Cardiac muscle cell (in vitro differentiated cells and primary cell): ENCODE results near the gene RTL9. TPM values are rescaled to one million over a fixed set of nuclear protein-coding genes. Genes with fewer than 3 reads are reported as not detected.
A peak's percentile ranks its signal among the peaks of the same experiment; 100 is the strongest.

Source experiments
- DNase-seq, 2 donors: peaks; one replicate each; pipeline versions ENCODE4 v3.0.0 to v3.0.0-alpha.2; 2010 to 2017; ENCODE audit warnings: low read depth in 1 of 2, low spot score in 1 of 2
- H3K27ac ChIP-seq: fragments of 200-600 bp; sonication (generic); 2 replicates; pipeline ENCODE4 v1.5.1; 2016
- H3K27me3 ChIP-seq: fragments of 200-600 bp; sonication (generic); 2 replicates; pipeline ENCODE4 v1.6.0; 2016; ENCODE audit warnings: control low read depth
- H3K36me3 ChIP-seq: fragments of 200-600 bp; sonication (generic); 2 replicates; pipeline ENCODE4 v1.5.1; 2016; ENCODE audit warnings: control low read depth
- H3K4me1 ChIP-seq: fragments of 200-600 bp; sonication (generic); 2 replicates; pipeline ENCODE4 v1.8.1; 2017; ENCODE audit warnings: low read depth, mild to moderate bottlenecking, mixed run types
- H3K4me3 ChIP-seq: fragments of 200-600 bp; sonication (generic); 2 replicates; pipeline ENCODE4 v1.5.1; 2016; ENCODE audit warnings: mild to moderate bottlenecking
- H3K9me3 ChIP-seq: fragments of 200-600 bp; sonication (generic); 2 replicates; pipeline ENCODE4 v1.5.1; 2017; ENCODE audit warnings: low read depth, mild to moderate bottlenecking, control low read depth
- polyA plus RNA-seq: library from polyadenylated mRNA; unstranded; fragments of >200 nt; fragmentation: Nextera tagmentation; extraction: Ambion mirVana; gene quantifications from 2 replicates; pipeline ENCODE4 v1.2.1, GENCODE V29; 2016
- total RNA-seq: library from RNA; depleted of rRNA; stranded (reverse); fragments of >200 nt; gene quantifications from 2 replicates; pipeline ENCODE4 v1.2.3, GENCODE V29; 2016
- TF ChIP-seq, protein P1 (sequence below): IDR thresholded peaks from 2 replicates; pipeline ENCODE4 v1.5.1; 2012; ENCODE audit warnings: low read depth, mild to moderate bottlenecking, low read length

The RTL9 gene
- total and polyA plus RNA-seq, 2 experiments from 2014 or later = 0.88 to 1.4 TPM

DNA sequence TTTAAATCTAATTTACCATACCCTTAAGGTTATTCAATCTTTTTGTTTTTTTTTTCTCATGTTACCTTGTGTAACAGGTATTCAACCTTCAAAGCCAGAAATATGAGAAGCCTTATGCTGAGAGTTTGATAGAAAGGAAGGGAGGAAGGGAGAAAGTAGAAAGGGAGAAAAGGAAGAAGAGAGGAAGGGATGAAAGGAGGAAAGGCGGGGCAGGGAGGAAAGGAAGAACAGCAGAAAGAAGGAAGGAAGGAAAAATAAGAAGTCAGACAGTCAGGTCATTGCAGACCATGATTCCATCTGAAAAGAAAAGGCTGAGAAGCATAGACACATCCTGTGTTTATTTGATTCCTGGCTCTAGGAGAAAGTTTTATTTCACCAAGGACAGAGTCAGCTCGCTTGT, 30.9 kb downstream of the RTL9 start:
- Histone ChIP-seq H3K9me3 (no peaks in the 10 kb centered on the region), H3K4me3 (no peak overlapping the region), H3K27me3 (no peaks in the 10 kb centered on the region), H3K36me3 (no peaks in the 10 kb centered on the region), H3K27ac (no peak overlapping the region), H3K4me1 (no peaks in the 10 kb centered on the region)
- TF ChIP-seq, protein P1, sequence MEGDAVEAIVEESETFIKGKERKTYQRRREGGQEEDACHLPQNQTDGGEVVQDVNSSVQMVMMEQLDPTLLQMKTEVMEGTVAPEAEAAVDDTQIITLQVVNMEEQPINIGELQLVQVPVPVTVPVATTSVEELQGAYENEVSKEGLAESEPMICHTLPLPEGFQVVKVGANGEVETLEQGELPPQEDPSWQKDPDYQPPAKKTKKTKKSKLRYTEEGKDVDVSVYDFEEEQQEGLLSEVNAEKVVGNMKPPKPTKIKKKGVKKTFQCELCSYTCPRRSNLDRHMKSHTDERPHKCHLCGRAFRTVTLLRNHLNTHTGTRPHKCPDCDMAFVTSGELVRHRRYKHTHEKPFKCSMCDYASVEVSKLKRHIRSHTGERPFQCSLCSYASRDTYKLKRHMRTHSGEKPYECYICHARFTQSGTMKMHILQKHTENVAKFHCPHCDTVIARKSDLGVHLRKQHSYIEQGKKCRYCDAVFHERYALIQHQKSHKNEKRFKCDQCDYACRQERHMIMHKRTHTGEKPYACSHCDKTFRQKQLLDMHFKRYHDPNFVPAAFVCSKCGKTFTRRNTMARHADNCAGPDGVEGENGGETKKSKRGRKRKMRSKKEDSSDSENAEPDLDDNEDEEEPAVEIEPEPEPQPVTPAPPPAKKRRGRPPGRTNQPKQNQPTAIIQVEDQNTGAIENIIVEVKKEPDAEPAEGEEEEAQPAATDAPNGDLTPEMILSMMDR = no peak
- no peak for DNase-seq

DNA sequence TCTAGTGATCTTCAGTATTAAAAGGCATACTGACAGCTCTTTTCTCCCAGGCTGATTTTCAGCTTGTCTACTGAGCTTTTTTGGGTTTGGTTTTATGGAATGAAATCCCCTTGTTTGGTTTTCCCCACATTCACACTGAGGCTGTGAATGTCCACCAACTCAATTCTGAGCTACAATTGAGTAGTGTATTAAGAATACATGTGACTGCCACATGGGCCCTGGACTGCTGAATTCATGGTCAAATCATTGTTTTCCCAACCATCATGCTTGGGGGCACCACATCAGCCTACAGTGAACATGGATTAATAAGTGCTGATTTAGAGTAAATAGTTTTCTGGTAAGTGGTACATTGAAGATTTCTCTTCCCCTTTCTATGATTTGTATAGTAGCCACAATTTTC, 32.4 kb downstream of the RTL9 start:
- H3K4me1 ChIP-seq = no peaks in the 10 kb centered on the region
- no peak overlapping the region for H3K4me3 ChIP-seq
- no peaks in the 10 kb centered on the region for H3K27me3 ChIP-seq
- no peak for DNase-seq
- no peaks in the 10 kb centered on the region for H3K9me3 ChIP-seq
- H3K27ac ChIP-seq = no peak overlapping the region
- H3K36me3 ChIP-seq = no peaks in the 10 kb centered on the region
- TF ChIP-seq, protein P1 = no peak

DNA sequence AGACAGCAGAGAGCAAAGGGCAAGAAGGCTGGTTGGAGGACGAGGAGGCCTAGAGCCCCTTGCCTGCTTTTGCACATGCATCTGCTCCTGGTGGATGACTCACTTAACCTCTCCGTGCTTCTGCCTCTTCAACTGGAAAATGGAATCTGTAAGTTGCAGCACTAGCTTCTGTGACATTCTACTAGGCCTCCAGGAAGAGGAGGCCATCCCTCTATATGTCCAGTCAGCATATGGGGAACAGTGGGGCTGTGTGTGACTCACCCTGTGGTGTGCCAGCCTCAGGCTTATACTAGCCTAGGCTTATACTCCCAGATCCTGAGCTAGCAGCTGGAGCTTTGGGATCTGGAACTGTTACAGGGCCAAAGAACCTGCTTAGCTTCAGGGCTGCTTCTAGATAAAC, 36.0 kb downstream of the RTL9 start:
- peak in 1 of 2 donors; percentile 47 for DNase-seq
- H3K9me3 ChIP-seq = no peaks in the 10 kb centered on the region
- no peak overlapping the region for H3K27ac ChIP-seq
- TF ChIP-seq, protein P1 = no peak
- no peaks in the 10 kb centered on the region for H3K4me1 ChIP-seq
- H3K27me3 ChIP-seq = no peaks in the 10 kb centered on the region
- no peaks in the 10 kb centered on the region for H3K36me3 ChIP-seq
- no peak overlapping the region for H3K4me3 ChIP-seq

DNA sequence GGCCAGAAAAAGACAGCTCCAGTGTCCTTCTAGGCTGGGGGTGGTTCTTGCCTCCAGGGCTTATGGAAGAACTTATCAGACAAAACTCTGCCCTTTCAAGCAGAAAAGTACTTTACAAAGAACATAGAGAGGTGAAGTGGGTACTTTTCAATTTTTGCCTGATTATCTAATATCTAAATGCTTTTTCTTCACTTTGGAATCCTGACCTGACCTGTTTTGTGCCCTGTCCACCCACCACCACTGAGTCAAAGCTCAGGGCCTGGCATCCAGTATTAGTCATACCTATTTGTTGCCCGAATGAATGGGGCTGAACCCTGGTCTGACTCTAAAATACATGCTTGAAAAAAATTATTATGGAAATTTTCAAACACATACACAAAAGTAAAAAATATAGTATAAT, 37.2 kb downstream of the RTL9 start:
- no peak for DNase-seq
- H3K27me3 ChIP-seq = no peaks in the 10 kb centered on the region
- H3K27ac ChIP-seq = no peak overlapping the region
- H3K4me3 ChIP-seq = no peak overlapping the region
- no peaks in the 10 kb centered on the region for H3K36me3 ChIP-seq
- no peaks in the 10 kb centered on the region for H3K9me3 ChIP-seq
- TF ChIP-seq, protein P1 = no peak
- no peaks in the 10 kb centered on the region for H3K4me1 ChIP-seq

DNA sequence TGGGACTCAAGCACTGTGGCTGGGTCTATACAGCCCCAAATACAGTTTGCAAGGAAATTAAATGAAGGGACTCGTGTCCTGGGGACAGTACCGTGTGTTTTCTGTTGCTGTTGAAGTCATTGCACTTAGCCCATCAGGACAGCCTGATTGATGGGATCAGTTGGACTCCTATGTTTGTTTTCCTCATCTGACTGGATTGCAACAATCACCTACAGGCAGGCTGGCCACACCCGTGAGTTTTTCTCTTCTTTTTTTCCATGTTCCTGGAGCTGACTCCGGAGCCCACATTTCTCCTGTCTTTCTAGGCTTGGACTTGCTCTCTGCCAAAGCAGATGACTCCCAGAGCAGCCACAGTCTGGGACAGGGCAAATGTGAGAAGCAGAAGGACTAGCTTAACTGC, 38.1 kb downstream of the RTL9 start:
- no peak overlapping the region for H3K4me3 ChIP-seq
- H3K27ac ChIP-seq = no peak overlapping the region
- TF ChIP-seq, protein P1 = no peak
- H3K4me1 ChIP-seq = no peaks in the 10 kb centered on the region
- no peaks in the 10 kb centered on the region for H3K27me3 ChIP-seq
- no peaks in the 10 kb centered on the region for H3K36me3 ChIP-seq
- no peaks in the 10 kb centered on the region for H3K9me3 ChIP-seq
- no peak for DNase-seq

DNA sequence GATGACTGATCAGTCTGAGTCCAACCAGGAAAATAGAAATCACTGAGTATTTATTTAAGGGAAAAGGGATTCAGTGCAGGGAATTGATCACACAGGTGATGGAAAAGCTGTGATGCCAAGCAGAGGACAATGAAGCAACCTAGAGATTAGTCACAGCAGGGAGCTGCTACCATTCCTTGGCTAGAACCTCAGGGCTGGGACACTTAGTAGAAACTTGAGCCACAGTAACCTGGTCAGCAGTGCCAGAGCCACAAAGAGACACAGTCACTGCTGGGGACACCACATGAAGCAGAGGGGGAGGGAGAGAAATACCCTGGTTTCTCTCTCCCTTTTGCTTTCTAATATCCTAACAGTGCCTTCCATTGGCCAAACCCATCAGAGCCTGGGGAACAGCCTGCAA, 38.7 kb downstream of the RTL9 start:
- Histone ChIP-seq H3K27me3 (no peaks in the 10 kb centered on the region), H3K27ac (no peak overlapping the region), H3K9me3 (no peaks in the 10 kb centered on the region), H3K36me3 (no peaks in the 10 kb centered on the region), H3K4me3 (no peak overlapping the region), H3K4me1 (no peaks in the 10 kb centered on the region)
- TF ChIP-seq, protein P1 = no peak
- DNase-seq = no peak
